Measurements from ENCODE around the gene MYPN.

The MYPN gene

GRCh38 chr10:68146133-68146532 is 36.8 kb downstream of the MYPN start:
- H3K36me3 ChIP-seq (ENCODE audit: insufficient read depth, low read length) = no peaks in the 10 kb centered on the region
- no peaks in the 10 kb centered on the region for H3F3A ChIP-seq (ENCODE audit: insufficient read depth, low read length)
- TF ChIP-seq, protein P1, sequence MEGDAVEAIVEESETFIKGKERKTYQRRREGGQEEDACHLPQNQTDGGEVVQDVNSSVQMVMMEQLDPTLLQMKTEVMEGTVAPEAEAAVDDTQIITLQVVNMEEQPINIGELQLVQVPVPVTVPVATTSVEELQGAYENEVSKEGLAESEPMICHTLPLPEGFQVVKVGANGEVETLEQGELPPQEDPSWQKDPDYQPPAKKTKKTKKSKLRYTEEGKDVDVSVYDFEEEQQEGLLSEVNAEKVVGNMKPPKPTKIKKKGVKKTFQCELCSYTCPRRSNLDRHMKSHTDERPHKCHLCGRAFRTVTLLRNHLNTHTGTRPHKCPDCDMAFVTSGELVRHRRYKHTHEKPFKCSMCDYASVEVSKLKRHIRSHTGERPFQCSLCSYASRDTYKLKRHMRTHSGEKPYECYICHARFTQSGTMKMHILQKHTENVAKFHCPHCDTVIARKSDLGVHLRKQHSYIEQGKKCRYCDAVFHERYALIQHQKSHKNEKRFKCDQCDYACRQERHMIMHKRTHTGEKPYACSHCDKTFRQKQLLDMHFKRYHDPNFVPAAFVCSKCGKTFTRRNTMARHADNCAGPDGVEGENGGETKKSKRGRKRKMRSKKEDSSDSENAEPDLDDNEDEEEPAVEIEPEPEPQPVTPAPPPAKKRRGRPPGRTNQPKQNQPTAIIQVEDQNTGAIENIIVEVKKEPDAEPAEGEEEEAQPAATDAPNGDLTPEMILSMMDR (IDR thresholded peaks at IDR 0.05; ENCODE audit: low read length) = no peak
- TF ChIP-seq EZH2 (IDR thresholded peaks at IDR 0.05; ENCODE audit: borderline replicate concordance, low read length) = no peak
- H3K27ac ChIP-seq (ENCODE audit: low read depth, low read length, poor library complexity, severe bottlenecking) = no peak overlapping the region
- no peaks in the 10 kb centered on the region for H3K4me1 ChIP-seq (ENCODE audit: insufficient read depth, low read length, severe bottlenecking)
- no peaks in the 10 kb centered on the region for H3K27me3 ChIP-seq (ENCODE audit: insufficient read depth, low read length)
- no peak overlapping the region for H3K9ac ChIP-seq (ENCODE audit: low read length)
- H3K9me2 ChIP-seq (ENCODE audit: low read depth, low read length) = no peaks in the 10 kb centered on the region
- no peak overlapping the region for H3K4me3 ChIP-seq (ENCODE audit: low read depth, low read length, poor library complexity, severe bottlenecking)
- no peaks in the 10 kb centered on the region for H3K79me2 ChIP-seq (ENCODE audit: insufficient read depth, low read length)
- no peak overlapping the region for H2AFZ ChIP-seq (ENCODE audit: low read length)
- no peaks in the 10 kb centered on the region for H3K9me3 ChIP-seq (ENCODE audit: low read length)
- H4K20me1 ChIP-seq (ENCODE audit: insufficient read depth, low read length) = no peaks in the 10 kb centered on the region
- H3K4me2 ChIP-seq (ENCODE audit: low read length) = no peak overlapping the region

DNA sequence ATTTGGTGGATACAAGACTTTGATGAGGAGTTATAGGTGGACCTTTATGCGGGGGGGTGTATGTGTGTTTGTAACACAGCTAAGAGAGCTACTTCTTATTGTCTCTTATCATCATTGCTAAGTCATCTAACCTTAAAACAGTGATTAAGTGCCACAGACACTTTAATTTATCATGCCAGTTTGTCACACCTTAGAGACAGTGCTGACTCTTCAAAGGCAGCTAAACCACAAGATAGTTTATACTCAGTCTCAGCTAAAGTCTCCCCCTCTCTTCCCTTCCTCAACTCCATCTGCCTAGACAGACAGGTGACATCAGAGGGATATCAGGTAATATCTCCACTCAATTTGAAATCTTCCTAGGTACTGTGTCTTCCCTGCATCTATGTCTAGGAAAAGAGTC is 42.2 kb downstream of the MYPN start:
- no peak for TF ChIP-seq EZH2 (IDR thresholded peaks at IDR 0.05; ENCODE audit: borderline replicate concordance, low read length)
- TF ChIP-seq, protein P1 (IDR thresholded peaks at IDR 0.05; ENCODE audit: low read length) = no peak
- no peaks in the 10 kb centered on the region for H3K27me3 ChIP-seq (ENCODE audit: insufficient read depth, low read length)
- H3F3A ChIP-seq (ENCODE audit: insufficient read depth, low read length) = no peaks in the 10 kb centered on the region
- no peaks in the 10 kb centered on the region for H3K79me2 ChIP-seq (ENCODE audit: insufficient read depth, low read length)
- H3K4me3 ChIP-seq (ENCODE audit: low read depth, low read length, poor library complexity, severe bottlenecking) = no peak overlapping the region
- H2AFZ ChIP-seq (ENCODE audit: low read length) = no peak overlapping the region
- H3K27ac ChIP-seq (ENCODE audit: low read depth, low read length, poor library complexity, severe bottlenecking) = no peak overlapping the region
- no peaks in the 10 kb centered on the region for H3K36me3 ChIP-seq (ENCODE audit: insufficient read depth, low read length)
- no peaks in the 10 kb centered on the region for H3K9me2 ChIP-seq (ENCODE audit: low read depth, low read length)
- H3K9ac ChIP-seq (ENCODE audit: low read length) = no peak overlapping the region
- H4K20me1 ChIP-seq (ENCODE audit: insufficient read depth, low read length) = no peaks in the 10 kb centered on the region
- no peaks in the 10 kb centered on the region for H3K9me3 ChIP-seq (ENCODE audit: low read length)
- H3K4me2 ChIP-seq (ENCODE audit: low read length) = no peak overlapping the region
- peaks cover 10% of the 10 kb centered on the region for H3K4me1 ChIP-seq (ENCODE audit: insufficient read depth, low read length, severe bottlenecking)

DNA sequence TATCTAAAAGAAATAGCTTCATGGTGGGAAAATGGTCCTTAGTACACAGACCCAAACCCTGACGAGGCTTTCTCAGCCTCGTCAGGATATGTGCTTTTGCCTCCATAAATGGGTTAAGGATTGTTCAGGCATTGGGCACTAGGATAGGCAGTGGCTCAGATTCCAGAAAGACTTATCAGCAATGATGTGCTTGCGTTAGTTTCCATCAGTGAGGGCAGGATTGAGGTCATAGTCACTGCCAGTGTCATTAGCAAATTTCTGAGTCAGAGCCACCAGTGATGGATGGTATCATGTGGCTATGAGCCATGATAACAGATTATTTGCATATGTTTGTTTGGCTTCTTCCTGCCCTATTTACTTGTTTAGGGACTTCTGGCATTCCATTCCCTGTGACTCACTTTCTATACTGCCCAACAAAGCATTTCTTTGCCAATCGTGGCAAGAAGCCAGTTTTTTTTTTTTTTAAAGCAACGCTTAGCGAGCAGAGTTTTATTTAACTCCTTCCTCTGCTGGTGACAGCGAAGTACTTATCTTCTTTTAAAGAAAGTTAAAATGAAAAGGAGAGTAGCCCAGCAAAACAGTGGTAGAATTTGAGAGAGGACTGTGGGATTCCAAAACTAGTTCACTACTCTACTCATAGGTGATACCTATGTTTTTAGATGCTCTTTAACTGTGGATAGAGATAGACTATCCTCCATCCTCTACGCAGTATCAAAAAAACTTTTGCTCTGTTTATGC is 44.4 kb downstream of the MYPN start:
- H3K9me2 ChIP-seq (ENCODE audit: low read depth, low read length) = no peaks in the 10 kb centered on the region
- H3K27ac ChIP-seq (ENCODE audit: low read depth, low read length, poor library complexity, severe bottlenecking) = no peak overlapping the region
- no peak overlapping the region for H3K9ac ChIP-seq (ENCODE audit: low read length)
- TF ChIP-seq EZH2 (IDR thresholded peaks at IDR 0.05; ENCODE audit: borderline replicate concordance, low read length) = no peak
- TF ChIP-seq, protein P1 (IDR thresholded peaks at IDR 0.05; ENCODE audit: low read length) = no peak
- peaks cover 10% of the 10 kb centered on the region for H3K4me1 ChIP-seq (ENCODE audit: insufficient read depth, low read length, severe bottlenecking)
- no peaks in the 10 kb centered on the region for H4K20me1 ChIP-seq (ENCODE audit: insufficient read depth, low read length)
- no peak overlapping the region for H3K4me3 ChIP-seq (ENCODE audit: low read depth, low read length, poor library complexity, severe bottlenecking)
- H3K9me3 ChIP-seq (ENCODE audit: low read length) = no peaks in the 10 kb centered on the region
- H3K79me2 ChIP-seq (ENCODE audit: insufficient read depth, low read length) = no peaks in the 10 kb centered on the region
- H3K27me3 ChIP-seq (ENCODE audit: insufficient read depth, low read length) = no peaks in the 10 kb centered on the region
- no peaks in the 10 kb centered on the region for H3F3A ChIP-seq (ENCODE audit: insufficient read depth, low read length)
- no peak overlapping the region for H2AFZ ChIP-seq (ENCODE audit: low read length)
- no peaks in the 10 kb centered on the region for H3K36me3 ChIP-seq (ENCODE audit: insufficient read depth, low read length)
- H3K4me2 ChIP-seq (ENCODE audit: low read length) = no peak overlapping the region

Data from OCI-LY1 (cell line).